ENCODE measurements around the gene ZNF440.
A peak's percentile ranks its signal among the peaks of the same experiment; 100 is the strongest.
"Not testable (repeated sequence)": the region's sequence is repeated elsewhere in the genome, so short reads cannot be mapped to it uniquely, and the experiment has no call there.

ZNF440 gene

DNA sequence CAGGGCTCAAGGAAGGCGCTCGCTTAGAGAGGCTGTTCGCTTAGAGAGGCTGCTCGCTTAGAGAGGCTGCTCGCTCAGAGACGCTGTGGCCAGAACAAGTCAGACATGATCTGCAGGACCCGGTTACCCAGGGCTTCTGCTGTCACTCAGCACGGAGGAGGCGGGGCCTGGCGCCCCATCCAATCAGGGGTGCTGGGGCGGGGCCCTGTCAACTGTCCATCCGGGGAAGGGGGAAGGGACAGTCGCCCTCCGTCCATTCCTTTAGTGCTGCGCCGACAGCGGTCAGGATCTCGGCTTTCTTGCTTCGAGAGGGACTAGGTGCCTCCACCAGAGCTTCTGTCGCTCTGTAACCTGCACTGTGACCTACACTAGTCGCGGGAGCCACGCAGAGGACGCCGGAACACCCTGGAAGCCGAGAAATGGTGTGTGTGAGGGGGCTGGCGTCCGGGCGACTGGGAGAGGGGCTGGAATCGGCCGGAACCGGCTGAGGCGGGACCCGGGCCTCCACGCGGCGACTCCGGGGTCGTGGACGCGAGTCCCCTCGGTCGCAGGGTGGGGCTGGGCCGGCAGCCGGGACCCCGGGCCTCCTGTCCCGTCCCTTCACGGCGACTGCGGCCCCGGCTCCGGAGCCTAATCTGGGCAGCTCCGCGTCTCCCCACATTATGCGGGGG, at the start of gene ZNF440:
Gene ZNF440, plus strand, starts transcription at position 245 of the 671 bp plus-strand sequence. Its CDS starts 175 bp downstream, at position 420.
- peak; percentile 70 to 90 for DNase-seq (ENCODE audit: extremely low read depth in 1 of 2, low read depth in 1 of 2)

DNA sequence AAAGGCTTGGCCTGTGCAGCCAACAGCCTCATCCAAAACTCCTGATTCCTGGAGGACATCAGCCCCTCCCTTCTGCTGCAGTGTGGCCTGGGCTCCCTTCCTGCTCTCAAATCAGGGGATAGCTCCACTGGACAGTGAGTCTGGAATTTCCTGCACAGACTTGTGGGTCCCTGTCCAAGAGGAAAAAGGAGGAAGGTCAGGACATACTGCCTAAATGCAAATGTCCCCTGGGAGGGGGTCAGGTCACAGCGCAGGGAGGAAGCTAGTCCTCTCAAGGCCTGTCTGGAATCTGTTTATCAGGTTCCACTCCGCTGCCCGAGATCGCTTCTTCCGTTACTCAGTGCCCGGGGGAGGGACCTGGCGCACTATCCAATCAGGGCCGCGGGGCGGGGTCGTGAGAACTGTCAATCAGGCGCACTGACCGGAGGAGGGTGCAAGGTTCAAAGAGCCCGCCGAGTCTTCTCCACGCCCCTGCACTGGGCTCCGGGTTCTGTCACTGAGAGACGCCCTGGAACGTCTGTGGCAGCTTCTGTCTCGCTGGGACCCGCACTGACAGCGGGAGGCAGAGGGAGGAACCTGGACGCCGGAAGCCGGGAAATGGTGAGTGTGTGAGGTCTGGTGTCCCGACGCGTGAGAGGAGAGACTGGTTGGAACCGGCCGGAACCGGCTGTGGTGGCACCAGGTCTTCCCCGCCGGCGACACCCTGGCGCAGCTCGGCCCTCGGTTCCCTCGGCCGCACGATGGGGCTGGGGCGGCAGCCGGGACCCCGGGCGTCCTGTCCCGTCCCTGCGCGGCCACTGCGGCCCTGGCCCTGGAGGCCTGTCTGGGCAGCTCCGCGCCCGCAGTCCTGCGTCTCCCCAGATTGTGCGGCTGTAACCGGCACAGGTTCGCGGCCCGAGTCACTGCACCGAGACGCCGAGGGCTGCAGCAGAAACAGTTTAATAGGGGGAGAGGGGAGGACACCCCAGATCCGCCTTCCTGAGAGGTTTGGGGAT, 47.2 kb upstream of the ZNF440 start, which contains the start of gene ZNF441:
Gene ZNF441, plus strand, starts transcription at position 404 of the 995 bp plus-strand sequence. Its CDS starts 194 bp downstream, at position 598.
- peak; percentile 82 to 92 for DNase-seq (ENCODE audit: extremely low read depth in 1 of 2, low read depth in 1 of 2)

DNA sequence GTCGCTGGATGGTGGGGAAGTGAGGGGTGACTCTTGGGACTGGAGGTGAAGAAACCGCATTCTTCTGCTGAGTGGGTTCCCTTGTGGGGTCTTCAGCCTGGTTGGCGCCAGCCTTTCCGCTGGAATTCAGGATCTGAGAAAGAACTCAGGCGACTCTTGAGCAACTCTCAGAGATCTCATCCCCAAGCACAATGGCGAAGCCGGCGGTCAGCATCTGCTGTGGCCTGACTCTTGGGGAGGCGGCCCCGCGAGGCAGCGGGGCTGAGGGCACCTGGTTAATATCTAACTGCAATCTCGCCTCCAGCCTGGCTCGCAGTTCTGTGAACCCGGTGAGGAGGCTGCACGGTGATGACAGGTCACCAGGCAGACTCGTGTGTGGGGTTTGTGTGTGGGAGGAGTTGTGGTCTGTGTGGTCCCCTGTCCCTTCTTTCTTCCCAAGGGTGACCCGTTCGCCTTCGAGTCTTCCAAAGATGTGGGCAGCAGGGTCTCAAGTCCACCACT, 46.4 kb upstream of the ZNF440 start:
- DNase-seq (ENCODE audit: extremely low read depth in 1 of 2, low read depth in 1 of 2): no peak

DNA sequence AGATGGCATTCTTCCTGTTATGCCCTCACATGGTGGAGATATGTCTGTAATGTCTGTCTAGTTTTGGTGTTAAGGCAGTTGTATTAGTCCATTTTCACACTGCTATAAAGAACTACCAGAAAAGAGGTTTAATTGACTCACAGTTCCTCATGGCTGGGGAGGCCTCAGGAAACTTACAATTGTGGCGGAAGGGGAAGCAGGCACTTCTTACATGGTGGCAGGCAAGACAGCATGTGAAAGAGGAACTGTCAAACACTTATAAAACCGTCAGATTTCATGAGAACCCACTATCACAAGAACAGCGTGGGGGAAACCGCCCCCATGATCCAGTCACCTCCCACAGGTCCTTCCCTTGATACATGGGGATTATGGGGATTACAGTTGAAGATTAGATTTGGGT, 44.1 kb upstream of the ZNF440 start:
- no peak for DNase-seq (ENCODE audit: extremely low read depth in 1 of 2, low read depth in 1 of 2)

DNA sequence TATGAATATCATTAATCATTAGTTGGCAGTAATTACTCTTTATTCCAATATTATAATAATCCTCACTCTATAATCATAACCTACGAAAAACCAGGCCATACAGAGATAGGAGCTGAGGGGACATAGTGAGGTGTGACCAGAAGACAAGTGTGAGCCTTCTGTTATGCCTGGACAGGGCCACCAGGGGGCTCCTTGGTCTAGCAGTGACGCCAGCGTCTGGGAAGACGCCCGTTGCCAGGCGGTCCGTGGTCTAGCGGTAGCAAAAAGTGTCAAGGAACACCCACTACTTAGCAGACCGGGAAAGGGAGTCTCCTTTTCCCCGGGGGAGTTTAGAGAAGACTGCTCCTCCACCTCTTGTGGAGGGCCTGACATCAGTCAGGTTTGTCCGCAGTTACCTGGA, 42.6 kb upstream of the ZNF440 start:
- not testable (repeated sequence) for DNase-seq (ENCODE audit: extremely low read depth in 1 of 2, low read depth in 1 of 2)

DNA sequence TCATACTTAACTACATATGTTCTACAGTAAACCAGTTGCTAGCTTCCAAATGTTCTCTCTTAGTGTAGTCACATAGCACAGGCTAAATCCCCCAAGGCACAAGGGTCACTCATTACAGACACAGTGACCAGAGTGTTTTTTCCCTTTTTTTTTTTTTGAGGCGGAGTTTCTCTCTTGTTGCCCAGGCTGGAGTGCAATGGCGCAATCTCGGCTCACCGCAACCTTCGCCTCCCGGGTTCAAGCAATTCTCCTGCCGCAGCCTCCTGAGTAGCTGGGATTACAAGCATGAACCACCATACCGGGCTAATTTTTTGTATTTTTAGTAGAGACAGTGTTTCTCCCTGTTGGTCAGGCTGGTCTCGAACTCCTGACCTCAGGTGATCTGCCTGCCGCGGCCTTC, 37.4 kb upstream of the ZNF440 start:
- DNase-seq (ENCODE audit: extremely low read depth in 1 of 2, low read depth in 1 of 2): not testable (repeated sequence)

DNA sequence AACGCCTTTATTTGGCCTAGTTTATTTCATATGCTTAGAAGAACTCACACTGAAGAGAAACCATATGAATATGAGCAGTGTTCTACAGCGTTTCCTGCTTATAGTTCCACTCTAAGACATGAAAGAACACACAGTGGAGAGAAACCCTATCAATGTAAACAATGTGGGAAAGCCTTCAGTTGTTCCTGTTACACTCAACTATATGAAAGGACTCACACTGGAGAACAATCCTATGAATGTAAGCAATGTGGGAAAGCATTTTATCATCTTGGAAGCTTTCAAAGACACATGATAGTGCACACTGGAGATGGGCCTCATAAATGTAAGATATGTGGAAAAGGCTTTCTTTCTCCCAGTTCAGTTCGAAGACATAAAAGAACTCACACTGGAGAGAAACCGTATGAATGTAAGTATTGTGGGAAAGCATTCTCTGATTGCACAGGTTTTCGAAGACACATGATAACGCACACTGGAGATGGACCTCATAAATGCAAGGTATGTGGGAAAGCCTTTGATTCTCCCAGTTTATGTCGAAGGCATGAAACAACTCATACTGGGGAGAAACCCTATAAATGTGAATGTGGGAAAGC, 33.5 kb upstream of the ZNF440 start:
- no peak for DNase-seq (ENCODE audit: extremely low read depth in 1 of 2, low read depth in 1 of 2)

DNA sequence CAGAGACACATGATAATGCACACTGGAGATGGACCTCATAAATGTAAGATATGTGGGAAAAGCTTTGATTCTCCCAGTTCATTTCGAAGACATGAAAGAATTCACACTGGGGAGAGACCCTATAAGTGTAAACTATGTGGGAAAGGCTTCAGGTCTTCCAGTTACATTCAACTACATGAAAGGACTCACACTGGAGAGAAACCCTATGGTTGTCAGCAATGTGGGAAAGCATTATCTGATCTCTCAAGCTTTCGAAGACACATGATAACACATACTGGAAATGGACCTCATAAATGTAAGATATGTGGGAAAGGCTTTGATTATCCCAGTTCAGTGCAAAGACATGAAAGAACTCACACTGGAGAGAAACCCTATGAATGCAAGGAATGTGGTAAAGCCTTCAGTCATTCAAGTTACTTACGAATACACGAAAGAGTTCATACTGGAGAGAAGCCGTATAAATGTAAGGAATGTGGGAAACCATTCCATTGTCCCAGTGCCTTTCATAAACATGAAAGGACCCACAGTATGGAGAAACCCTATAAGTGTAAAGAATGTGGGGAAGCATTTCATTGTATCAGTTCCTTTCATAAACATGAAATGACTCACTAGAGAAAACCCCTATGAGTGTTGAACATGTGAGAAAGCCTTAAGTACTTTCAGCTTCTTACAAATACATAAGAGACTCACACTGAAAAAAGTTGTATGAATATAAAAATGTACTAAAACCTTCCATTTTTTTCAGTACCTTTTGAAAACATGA, 32.6 kb upstream of the ZNF440 start:
- DNase-seq (ENCODE audit: extremely low read depth in 1 of 2, low read depth in 1 of 2): no peak

DNA sequence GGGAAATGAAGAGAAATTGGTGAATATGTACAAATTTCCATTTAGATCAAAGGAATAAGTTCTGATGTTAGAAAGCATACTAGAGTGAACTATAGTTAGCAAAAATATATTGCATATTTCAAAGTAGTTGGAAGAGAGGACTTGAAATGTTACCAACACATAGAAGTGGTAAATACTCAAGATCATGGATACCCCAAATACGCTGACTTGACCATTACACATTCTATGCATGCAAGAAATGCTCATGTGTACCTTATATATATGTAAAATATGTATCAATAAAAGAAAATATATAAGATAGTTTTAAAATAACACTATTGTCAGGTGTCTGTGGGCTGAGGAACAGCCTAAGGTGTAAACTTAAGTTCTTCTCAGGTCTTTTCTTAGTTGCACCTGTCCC, 30.3 kb upstream of the ZNF440 start:
- no peak for DNase-seq (ENCODE audit: extremely low read depth in 1 of 2, low read depth in 1 of 2)

DNA sequence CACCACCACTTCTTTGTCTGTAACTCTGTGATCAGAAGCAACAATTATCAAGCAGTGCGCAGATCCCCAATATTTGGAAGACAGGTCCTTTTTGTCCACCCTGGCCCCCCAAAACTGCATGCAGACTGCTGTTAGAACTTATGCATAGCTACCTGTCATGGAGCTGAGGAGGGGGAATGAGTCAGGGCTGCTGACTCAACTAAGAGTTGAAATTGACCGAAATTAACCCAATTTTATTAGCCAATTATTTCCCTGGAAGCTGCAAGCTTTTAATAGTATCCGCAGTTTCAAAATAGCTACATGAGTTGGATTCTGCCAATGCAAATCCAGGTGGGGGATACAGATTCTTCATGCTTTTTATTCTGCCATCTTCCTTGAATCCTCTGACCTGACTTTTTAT, 29.7 kb upstream of the ZNF440 start:
- DNase-seq (ENCODE audit: extremely low read depth in 1 of 2, low read depth in 1 of 2): no peak

DNA sequence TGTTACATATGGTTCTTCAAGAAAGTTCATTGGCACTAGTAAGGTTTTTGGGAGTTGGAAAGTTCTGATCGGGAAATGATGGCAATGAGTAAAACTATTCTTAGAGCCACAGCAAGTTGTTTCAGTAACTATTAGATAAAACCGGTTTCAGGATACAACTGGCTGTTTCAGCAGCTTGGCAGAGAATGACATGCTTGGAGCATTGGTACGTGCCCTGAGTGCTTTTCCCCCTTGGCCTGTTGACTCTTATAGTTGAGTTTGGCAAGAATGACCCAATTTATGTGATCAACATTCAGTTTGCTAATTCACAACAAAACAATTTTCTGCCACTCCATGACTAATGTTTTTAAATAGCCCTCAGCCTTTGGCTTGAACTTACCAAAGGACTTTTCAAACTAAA, 26.5 kb upstream of the ZNF440 start:
- DNase-seq (ENCODE audit: extremely low read depth in 1 of 2, low read depth in 1 of 2): no peak

DNA sequence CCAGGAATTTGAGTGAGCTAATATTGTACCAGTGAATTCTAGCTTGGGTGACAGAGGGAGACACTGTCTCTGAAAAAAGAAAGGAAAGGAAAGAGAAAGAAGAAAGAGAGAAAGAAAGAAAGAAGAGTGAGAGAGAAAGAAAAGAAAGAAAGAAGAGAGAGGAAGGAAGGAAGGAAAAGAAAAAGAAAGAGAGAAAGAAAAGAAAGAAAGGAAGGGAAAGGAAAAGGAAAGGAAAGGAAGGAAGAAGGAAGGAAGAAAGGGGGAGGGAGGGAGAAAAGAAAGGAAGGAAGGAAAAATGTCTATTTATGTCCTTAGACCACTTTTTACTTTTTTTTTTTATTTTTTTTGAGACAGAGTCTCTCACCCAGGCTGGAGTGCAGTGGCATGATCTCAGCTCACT, 21.1 kb upstream of the ZNF440 start:
- DNase-seq (ENCODE audit: extremely low read depth in 1 of 2, low read depth in 1 of 2): no peak

DNA sequence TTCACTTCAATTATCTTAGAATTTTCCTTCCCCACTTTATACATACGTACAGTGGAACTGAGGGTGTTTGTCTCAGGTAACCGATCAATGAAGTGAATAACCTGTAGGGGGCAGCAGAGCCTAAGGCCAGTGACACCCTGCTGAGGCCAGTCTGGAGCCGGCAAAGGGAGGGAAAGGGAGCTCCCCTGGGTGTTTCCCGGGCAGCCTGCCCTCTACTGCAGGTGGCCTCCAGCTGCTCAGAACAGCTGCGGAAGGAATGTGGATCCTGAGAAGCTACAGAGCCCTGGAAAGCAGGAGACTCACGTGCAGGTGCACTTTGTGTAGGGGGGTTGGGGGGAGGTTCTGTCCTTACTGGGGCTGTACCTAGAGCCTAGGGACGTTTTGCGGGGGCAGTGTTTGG, 16.6 kb upstream of the ZNF440 start:
- peak in 1 of 2 donors; percentile 63 for DNase-seq (ENCODE audit: extremely low read depth in 1 of 2, low read depth in 1 of 2)

DNA sequence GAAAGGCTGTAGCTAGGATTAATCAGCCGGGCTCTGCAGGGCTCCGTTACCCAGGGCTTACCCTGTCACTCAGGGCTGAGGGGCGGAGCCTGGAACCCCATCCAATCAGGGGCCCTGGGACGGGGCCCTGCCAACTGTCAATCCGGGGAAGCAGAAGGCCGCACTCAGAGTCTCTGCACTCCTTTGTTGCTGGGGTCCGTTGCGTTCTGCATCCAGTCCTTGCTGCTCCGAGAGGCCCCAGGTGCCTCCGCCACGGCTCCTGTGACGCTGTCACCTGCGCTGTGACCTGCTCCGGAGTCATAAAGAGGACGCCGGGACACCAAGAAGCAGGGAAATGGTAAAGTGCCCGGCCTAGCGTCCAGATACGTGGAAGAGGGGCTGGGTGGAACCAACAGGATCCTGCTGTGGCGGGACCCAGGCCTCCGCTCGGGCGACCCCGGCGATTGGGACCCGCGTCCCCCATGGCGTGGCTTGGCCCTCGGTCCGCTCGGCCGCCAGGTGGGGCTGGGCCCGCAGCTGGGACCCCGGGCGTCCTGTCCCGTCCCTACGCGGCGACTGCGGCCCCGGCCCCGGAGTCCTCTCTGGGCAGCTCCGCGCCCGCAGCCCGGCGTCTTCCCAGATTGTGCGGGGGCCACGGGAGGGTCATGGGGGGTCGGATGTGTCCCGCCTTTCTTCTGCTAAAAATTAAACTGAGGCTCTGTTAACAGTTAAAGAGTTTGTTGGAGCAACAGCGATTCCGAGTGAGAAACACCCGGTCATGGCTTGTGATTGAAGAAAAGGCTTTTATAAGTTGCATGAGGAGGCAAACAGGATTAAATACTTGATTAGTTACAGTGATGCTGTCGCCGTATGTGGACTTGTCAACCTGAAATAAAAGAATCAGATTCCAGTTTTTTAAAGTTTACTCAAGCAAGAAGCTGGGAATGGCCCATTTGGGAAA, 15.4 kb upstream of the ZNF440 start, which contains the start of gene ZNF491:
Gene ZNF491, plus strand, starts transcription at position 133 of the 940 bp plus-strand sequence. CDS start 7,431 bp downstream, outside the sequence.
- DNase-seq (ENCODE audit: extremely low read depth in 1 of 2, low read depth in 1 of 2): peak; percentile 62 to 86

DNA sequence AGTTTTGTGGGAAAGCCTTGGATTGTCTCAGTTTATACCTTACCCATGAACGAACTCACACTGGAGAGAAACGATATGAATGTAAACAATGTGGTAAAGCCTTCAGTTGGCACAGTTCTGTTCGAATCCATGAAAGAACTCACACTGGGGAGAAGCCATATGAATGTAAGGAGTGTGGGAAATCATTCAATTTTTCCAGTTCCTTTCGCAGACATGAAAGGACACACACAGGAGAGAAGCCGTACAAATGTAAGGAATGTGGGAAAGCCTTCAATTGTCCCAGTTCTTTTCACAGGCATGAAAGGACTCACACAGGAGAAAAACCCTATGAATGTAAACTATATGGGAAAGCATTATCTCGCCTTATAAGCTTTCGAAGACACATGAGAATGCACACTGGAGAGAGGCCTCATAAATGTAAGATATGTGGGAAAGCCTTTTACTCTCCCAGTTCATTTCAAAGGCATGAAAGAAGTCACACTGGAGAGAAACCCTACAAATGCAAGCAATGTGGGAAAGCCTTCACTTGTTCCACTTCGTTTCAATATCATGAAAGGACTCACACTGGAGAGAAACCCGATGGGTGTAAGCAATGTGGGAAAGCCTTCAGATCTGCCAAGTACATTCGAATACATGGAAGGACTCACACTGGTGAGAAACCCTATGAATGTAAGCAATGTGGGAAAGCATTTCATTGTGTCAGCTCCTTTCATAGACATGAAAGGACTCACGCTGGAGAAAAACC, 7.5 kb upstream of the ZNF440 start:
- no peak for DNase-seq (ENCODE audit: extremely low read depth in 1 of 2, low read depth in 1 of 2)

DNA sequence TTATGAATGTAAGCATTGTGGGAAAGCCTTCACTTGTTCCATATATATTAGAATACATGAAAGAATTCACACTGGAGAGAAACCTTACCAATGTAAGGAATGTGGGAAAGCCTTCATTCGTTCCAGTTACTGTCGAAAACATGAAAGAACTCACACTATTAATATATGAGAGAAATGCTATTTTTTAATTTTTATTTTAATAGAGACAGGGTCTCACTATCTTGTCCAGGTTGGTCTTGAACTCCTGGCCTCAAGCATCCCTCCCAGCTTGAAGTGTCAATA, 7.0 kb upstream of the ZNF440 start:
- DNase-seq (ENCODE audit: extremely low read depth in 1 of 2, low read depth in 1 of 2): no peak

DNA sequence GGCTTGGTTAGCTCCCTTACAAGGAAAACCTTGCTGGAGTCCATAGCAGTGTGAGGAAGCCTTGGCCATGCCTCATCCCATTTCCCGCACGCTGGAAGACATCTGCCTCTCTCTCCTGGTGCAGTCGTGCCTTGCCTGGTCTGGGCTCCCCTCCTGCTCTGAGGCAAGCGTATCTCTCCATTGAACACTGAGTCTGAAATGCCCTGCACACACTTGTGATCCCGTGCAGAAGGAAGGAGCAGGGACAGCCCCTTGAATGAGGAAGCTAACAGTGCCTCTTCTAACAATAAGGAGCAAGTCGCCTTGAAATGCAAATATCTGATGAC, 407 bp upstream of the ZNF440 start:
- DNase-seq (ENCODE audit: extremely low read depth in 1 of 2, low read depth in 1 of 2): no peak

DNA sequence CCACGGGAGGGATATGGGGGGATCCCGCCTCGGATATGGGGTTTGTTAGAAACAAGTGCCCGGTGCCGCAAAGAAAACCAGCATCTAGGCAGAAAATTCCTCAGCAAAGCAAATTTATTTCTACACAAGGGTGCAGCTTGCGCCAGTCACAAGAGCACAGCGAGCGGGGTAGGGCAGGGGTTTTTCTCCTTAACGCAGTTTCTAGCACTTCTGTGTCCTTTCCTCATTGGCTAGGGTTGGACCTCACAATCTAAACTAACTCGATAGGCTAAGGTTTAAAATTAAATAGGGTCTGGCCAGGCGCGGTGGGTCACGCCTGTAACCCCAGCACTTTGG, 595 bp downstream of the ZNF440 start:
- no peak for DNase-seq (ENCODE audit: extremely low read depth in 1 of 2, low read depth in 1 of 2)

DNA sequence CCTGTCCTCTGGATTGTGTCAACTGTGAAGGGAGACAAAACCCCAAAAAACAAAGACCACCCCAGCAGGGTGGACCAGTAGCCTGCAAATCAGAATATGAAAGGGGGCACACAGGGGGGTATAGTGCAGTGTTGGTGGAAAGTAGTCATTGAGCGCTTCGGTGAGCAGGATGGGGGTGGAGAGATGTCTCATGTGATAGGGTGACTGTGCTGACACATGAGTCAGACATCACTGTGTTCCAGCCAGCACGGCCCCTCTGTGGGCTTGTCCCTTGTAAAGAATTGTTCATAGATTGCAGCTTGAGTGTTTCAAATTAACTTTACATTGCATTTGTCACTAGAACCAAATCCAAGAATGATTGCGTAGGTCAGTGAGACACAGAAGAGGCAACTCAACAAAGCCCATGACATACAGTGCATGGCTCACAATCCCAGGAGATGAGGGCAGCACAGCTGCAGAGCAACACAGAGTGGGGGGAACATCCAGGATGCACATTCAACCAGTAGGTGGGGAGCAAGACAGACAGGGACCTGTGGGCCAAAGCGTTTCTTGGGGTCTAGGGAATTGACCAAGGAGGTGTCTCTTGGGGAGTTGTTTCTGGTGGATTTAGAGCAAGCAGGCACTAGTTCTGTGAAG, 7.5 kb downstream of the ZNF440 start:
- DNase-seq (ENCODE audit: extremely low read depth in 1 of 2, low read depth in 1 of 2): no peak
